ENCODE data around the gene ARHGAP15. TPM values are rescaled to one million over a fixed set of nuclear protein-coding genes. Genes with fewer than 3 reads are reported as not detected.

The ARHGAP15 gene
- polyA plus RNA-seq, 1 experiment = not detected

- H3K27me3 ChIP-seq (ENCODE audit: control insufficient read depth, insufficient read depth, low read length) = no peaks in the 10 kb centered on the region
- no peak for DNase-seq (ENCODE audit: low read depth)
- no peaks in the 10 kb centered on the region for H3K36me3 ChIP-seq (ENCODE audit: control insufficient read depth, insufficient read depth, low read length)
- no peak overlapping the region for H3K4me3 ChIP-seq (ENCODE audit: low read depth, low read length)
- no peak for TF ChIP-seq CTCF (IDR thresholded peaks at IDR 0.05; ENCODE audit: insufficient read depth, low read depth, low read length)
- CTCF ChIA-PET = no interaction called here
- POLR2A ChIA-PET = no interaction called here
These were observed 390.3 kb downstream of the ARHGAP15 start for GRCh38 chr2:143519521-143519920.

GRCh38 chr2:143521396-143521795, 392.2 kb downstream of the ARHGAP15 start:
- Histone ChIP-seq H3K36me3 (ENCODE audit: control insufficient read depth, insufficient read depth, low read length) (no peaks in the 10 kb centered on the region), H3K27me3 (ENCODE audit: control insufficient read depth, insufficient read depth, low read length) (no peaks in the 10 kb centered on the region), H3K4me3 (ENCODE audit: low read depth, low read length) (no peak overlapping the region)
- ChIA-PET POLR2A (no interaction called here), CTCF (no interaction called here)
- TF ChIP-seq CTCF (IDR thresholded peaks at IDR 0.05; ENCODE audit: insufficient read depth, low read depth, low read length) = no peak
- no peak for DNase-seq (ENCODE audit: low read depth)

- Histone ChIP-seq H3K27me3 (ENCODE audit: control insufficient read depth, insufficient read depth, low read length) (no peaks in the 10 kb centered on the region), H3K4me3 (ENCODE audit: low read depth, low read length) (no peak overlapping the region), H3K36me3 (ENCODE audit: control insufficient read depth, insufficient read depth, low read length) (no peaks in the 10 kb centered on the region)
- TF ChIP-seq CTCF (IDR thresholded peaks at IDR 0.05; ENCODE audit: insufficient read depth, low read depth, low read length) = no peak
- POLR2A ChIA-PET = no interaction called here
- CTCF ChIA-PET = interaction anchor here (1.1 to 1.6 kb wide), 2 partner anchors 8 to 10 kb away, joined by 4 to 5 read pairs; no protein-coding TSS in a partner anchor
- no peak for DNase-seq (ENCODE audit: low read depth)
These were observed 393.5 kb downstream of the ARHGAP15 start for GRCh38 chr2:143522699-143523098.

- DNase-seq (ENCODE audit: low read depth) = peak; percentile 89
- TF ChIP-seq CTCF (IDR thresholded peaks at IDR 0.05; ENCODE audit: insufficient read depth, low read depth, low read length) = no peak
- Histone ChIP-seq H3K27me3 (ENCODE audit: control insufficient read depth, insufficient read depth, low read length) (no peaks in the 10 kb centered on the region), H3K4me3 (ENCODE audit: low read depth, low read length) (no peak overlapping the region), H3K36me3 (ENCODE audit: control insufficient read depth, insufficient read depth, low read length) (no peaks in the 10 kb centered on the region)
- POLR2A ChIA-PET = no interaction called here
- CTCF ChIA-PET = no interaction called here
These were observed 394.9 kb downstream of the ARHGAP15 start for GRCh38 chr2:143524119-143524553.

GRCh38 chr2:143524559-143525401, 395.6 kb downstream of the ARHGAP15 start:
- TF ChIP-seq CTCF (IDR thresholded peaks at IDR 0.05; ENCODE audit: insufficient read depth, low read depth, low read length) = no peak
- H3K4me3 ChIP-seq (ENCODE audit: low read depth, low read length) = no peak overlapping the region
- no peaks in the 10 kb centered on the region for H3K27me3 ChIP-seq (ENCODE audit: control insufficient read depth, insufficient read depth, low read length)
- H3K36me3 ChIP-seq (ENCODE audit: control insufficient read depth, insufficient read depth, low read length) = no peaks in the 10 kb centered on the region
- ChIA-PET CTCF (interaction anchor here (1.0 to 1.6 kb wide), 4 partner anchors 12 to 955 kb away, joined by 3 read pairs; no protein-coding TSS in a partner anchor), POLR2A (interaction anchor here (0.7 kb wide), 1 partner anchor 1398 kb away, joined by 4 read pairs; no protein-coding TSS in a partner anchor)
- peak; percentile 93 for DNase-seq (ENCODE audit: low read depth)
